ENCODE results near the gene ABCC12. TPM values are rescaled to one million over a fixed set of nuclear protein-coding genes. Genes with fewer than 3 reads are reported as not detected.

The ABCC12 gene
- total RNA-seq, 1 experiment from 2014 or later, result not detected

DNA sequence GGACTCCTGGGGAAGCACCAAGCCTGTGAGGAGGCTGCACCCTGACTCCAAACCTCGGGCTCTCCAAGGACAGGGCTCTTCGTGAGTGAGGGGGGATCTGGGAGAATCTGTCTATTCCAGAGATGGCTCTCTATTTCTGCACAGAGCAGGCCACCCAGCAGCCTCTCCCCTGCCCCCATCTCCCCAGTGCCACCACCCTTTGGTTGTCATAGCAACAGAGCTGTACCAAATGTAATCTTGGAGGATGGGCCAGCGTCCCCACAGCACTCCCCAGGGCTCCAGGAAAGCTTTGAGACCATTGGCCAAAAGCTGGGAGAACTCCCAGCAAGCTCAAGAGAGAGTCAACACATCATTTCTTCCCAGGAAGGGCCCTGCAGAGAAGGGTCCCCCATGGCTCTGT is 49.3 kb downstream of the ABCC12 start:
- Histone ChIP-seq H3K4me1 (ENCODE audit: insufficient read depth, low read length, poor library complexity, severe bottlenecking) (no peaks in the 10 kb centered on the region), H3K4me3 (ENCODE audit: low read depth, low read length, poor library complexity, severe bottlenecking) (no peak overlapping the region), H3K27ac (ENCODE audit: low read depth, low read length, poor library complexity, severe bottlenecking) (no peak overlapping the region), H3K27me3 (replicated peaks; ENCODE audit: insufficient read depth, low read depth, low read length, poor library complexity) (peaks cover 21% of the 10 kb centered on the region), H3K9me3 (ENCODE audit: low read depth, low read length, poor library complexity, severe bottlenecking) (no peaks in the 10 kb centered on the region), H3K36me3 (ENCODE audit: insufficient read depth, low read length, poor library complexity, severe bottlenecking) (no peaks in the 10 kb centered on the region)
- no TSS peak for BruUV-seq (replicated peaks)
- DNase-seq (ENCODE audit: low spot score), result no peak
- no peak for TF ChIP-seq EZH2 (IDR thresholded peaks at IDR 0.05; ENCODE audit: borderline replicate concordance, low read depth, low read length, poor library complexity, severe bottlenecking)
- TF ChIP-seq, protein P1, sequence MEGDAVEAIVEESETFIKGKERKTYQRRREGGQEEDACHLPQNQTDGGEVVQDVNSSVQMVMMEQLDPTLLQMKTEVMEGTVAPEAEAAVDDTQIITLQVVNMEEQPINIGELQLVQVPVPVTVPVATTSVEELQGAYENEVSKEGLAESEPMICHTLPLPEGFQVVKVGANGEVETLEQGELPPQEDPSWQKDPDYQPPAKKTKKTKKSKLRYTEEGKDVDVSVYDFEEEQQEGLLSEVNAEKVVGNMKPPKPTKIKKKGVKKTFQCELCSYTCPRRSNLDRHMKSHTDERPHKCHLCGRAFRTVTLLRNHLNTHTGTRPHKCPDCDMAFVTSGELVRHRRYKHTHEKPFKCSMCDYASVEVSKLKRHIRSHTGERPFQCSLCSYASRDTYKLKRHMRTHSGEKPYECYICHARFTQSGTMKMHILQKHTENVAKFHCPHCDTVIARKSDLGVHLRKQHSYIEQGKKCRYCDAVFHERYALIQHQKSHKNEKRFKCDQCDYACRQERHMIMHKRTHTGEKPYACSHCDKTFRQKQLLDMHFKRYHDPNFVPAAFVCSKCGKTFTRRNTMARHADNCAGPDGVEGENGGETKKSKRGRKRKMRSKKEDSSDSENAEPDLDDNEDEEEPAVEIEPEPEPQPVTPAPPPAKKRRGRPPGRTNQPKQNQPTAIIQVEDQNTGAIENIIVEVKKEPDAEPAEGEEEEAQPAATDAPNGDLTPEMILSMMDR (conservative IDR thresholded peaks at IDR 0.05; ENCODE audit: low read depth, low read length), result no peak
- intact Hi-C loops (cut with micrococcal nuclease; ENCODE audit: unreplicated experiment), result no loop called here
- ChIA-PET POLR2A (ENCODE audit: low non-redundant PET) (no interaction called here), CTCF (no interaction called here)

Other genes starting within 250 kb of the ABCC12 start
- 48.8 and 49.4 TPM in 2 replicates for gene LONP2, start 88.3 kb upstream of the ABCC12 start, total RNA-seq (2021)
- gene ABCC11, start 91.5 kb upstream of the ABCC12 start, total RNA-seq (2021), result 0.13 TPM in 1 of 2 replicates, not detected in the other
- gene SIAH1, start 229.4 kb upstream of the ABCC12 start, total RNA-seq (2021), result 29.9 and 30.0 TPM in 2 replicates

All from A673 (cell line).